Mesenchymal stem cell (in vitro differentiated cells and primary cell): ENCODE data around the gene ROCK2.

Experiments
- DNase-seq: peaks from one replicate; pipeline ENCODE4 v3.0.0-alpha.2; 2013
- H2AFZ ChIP-seq: one replicate; pipeline ENCODE4 v1.6.1; 2013; ENCODE audit warnings: low read depth, mild to moderate bottlenecking, control low read depth, inconsistent platforms, low read length, moderate library complexity
- H2AK5ac ChIP-seq: 2 replicates; pipeline ENCODE4 v1.6.1; 2013; ENCODE audit warnings: low read length, moderate library complexity, mild to moderate bottlenecking, inconsistent platforms; ENCODE audit not compliant: severe bottlenecking
- H2BK120ac ChIP-seq: one replicate; pipeline ENCODE4 v1.6.1; 2013; ENCODE audit warnings: low read depth, mild to moderate bottlenecking, inconsistent platforms, low read length, moderate library complexity
- H2BK12ac ChIP-seq, 2 experiments: one replicate each; pipeline ENCODE4 v1.6.1; 2013; ENCODE audit warnings: inconsistent platforms in 2 of 2, low read length in 2 of 2, mild to moderate bottlenecking in 2 of 2, moderate library complexity in 2 of 2, control low read depth in 1 of 2
- H2BK15ac ChIP-seq: one replicate; pipeline ENCODE4 v1.6.1; 2013; ENCODE audit warnings: mild to moderate bottlenecking, low read depth, inconsistent platforms; ENCODE audit not compliant: poor library complexity, severe bottlenecking
- H2BK5ac ChIP-seq: 2 replicates; pipeline ENCODE4 v1.6.1; 2013; ENCODE audit warnings: low read depth, mild to moderate bottlenecking, low read length, control low read depth, inconsistent platforms; ENCODE audit not compliant: poor library complexity, severe bottlenecking
- H3K14ac ChIP-seq, 2 experiments: one replicate each; pipeline ENCODE4 v1.6.1; 2013; ENCODE audit warnings: inconsistent platforms in 2 of 2, low read length in 2 of 2, control low read depth in 1 of 2, mild to moderate bottlenecking in 1 of 2, moderate library complexity in 1 of 2
- H3K18ac ChIP-seq, 2 experiments: one replicate each; pipeline ENCODE4 v1.6.1; 2013; ENCODE audit warnings: inconsistent platforms in 2 of 2, low read length in 2 of 2, control low read depth in 1 of 2, low read depth in 1 of 2, mild to moderate bottlenecking in 1 of 2
- H3K23ac ChIP-seq, 2 experiments: one replicate each; pipeline ENCODE4 v1.6.1; 2013; ENCODE audit warnings: inconsistent platforms in 2 of 2, low read length in 2 of 2, mild to moderate bottlenecking in 2 of 2, moderate library complexity in 2 of 2, control low read depth in 1 of 2
- H3K27ac ChIP-seq: 2 replicates; pipeline ENCODE4 v1.5.1; 2013; ENCODE audit warnings: mild to moderate bottlenecking, moderate library complexity, low read length, control low read depth, inconsistent platforms; ENCODE audit not compliant: poor library complexity, severe bottlenecking
- H3K27me3 ChIP-seq, 2 experiments: 2 replicates each; pipeline versions ENCODE4 v1.6.1 to v1.7.0; 2013; ENCODE audit warnings: low read length in 2 of 2, mild to moderate bottlenecking in 2 of 2, moderate library complexity in 2 of 2, control low read depth in 1 of 2, inconsistent platforms in 1 of 2; ENCODE audit not compliant: control insufficient read depth in 1 of 2, insufficient read depth in 1 of 2
- H3K36me3 ChIP-seq, 2 experiments: 2 replicates each; pipeline versions ENCODE4 v1.6.1 to v1.7.0; 2013; ENCODE audit warnings: low read length in 2 of 2, control low read depth in 1 of 2, inconsistent platforms in 1 of 2, low read depth in 1 of 2, mild to moderate bottlenecking in 1 of 2; ENCODE audit not compliant: insufficient read depth in 2 of 2, control insufficient read depth in 1 of 2
- H3K4ac ChIP-seq, 2 experiments: one replicate each; pipeline ENCODE4 v1.6.1; 2013; ENCODE audit warnings: inconsistent platforms in 2 of 2, low read length in 2 of 2, mild to moderate bottlenecking in 2 of 2, moderate library complexity in 2 of 2, control low read depth in 1 of 2, low read depth in 1 of 2
- H3K4me1 ChIP-seq: 2 replicates; pipeline ENCODE4 v1.6.1; 2013; ENCODE audit warnings: low read depth, low read length, control low read depth; ENCODE audit not compliant: control insufficient read depth, insufficient read depth
- H3K4me2 ChIP-seq: 2 replicates; pipeline ENCODE4 v1.6.1; 2013; ENCODE audit warnings: low read length, mild to moderate bottlenecking, inconsistent platforms; ENCODE audit not compliant: poor library complexity, severe bottlenecking
- H3K4me3 ChIP-seq, 2 experiments: 2 replicates each; pipeline versions ENCODE4 v1.5.1 to v1.7.0; 2013; ENCODE audit warnings: low read length in 2 of 2, mild to moderate bottlenecking in 2 of 2, control low read depth in 1 of 2, low read depth in 1 of 2; ENCODE audit not compliant: insufficient read depth in 1 of 2
- H3K79me1 ChIP-seq: replicated peaks from 2 replicates; pipeline ENCODE4 v1.6.1; 2013; ENCODE audit warnings: mild to moderate bottlenecking, control low read depth, low read length, inconsistent platforms; ENCODE audit not compliant: poor library complexity, severe bottlenecking
- H3K9ac ChIP-seq: 2 replicates; pipeline ENCODE4 v1.7.0; 2013; ENCODE audit warnings: mild to moderate bottlenecking, low read length, moderate library complexity
- H3K9me3 ChIP-seq: 2 replicates; pipeline ENCODE4 v1.7.0; 2013; ENCODE audit warnings: mild to moderate bottlenecking, low read length; ENCODE audit not compliant: control insufficient read depth
- H4K8ac ChIP-seq: one replicate; pipeline ENCODE4 v1.6.1; 2013; ENCODE audit warnings: inconsistent platforms, mild to moderate bottlenecking, low read length, moderate library complexity
- H4K91ac ChIP-seq: one replicate; pipeline ENCODE4 v1.6.1; 2013; ENCODE audit warnings: mild to moderate bottlenecking, low read length, inconsistent platforms
- WGBS: methylation state at CpG from one replicate; pipeline ENCODE4 v1.1.7; 2013; ENCODE audit warnings: mixed read lengths; 5-methylcytosine and 5-hydroxymethylcytosine counted together

ROCK2 gene

DNA sequence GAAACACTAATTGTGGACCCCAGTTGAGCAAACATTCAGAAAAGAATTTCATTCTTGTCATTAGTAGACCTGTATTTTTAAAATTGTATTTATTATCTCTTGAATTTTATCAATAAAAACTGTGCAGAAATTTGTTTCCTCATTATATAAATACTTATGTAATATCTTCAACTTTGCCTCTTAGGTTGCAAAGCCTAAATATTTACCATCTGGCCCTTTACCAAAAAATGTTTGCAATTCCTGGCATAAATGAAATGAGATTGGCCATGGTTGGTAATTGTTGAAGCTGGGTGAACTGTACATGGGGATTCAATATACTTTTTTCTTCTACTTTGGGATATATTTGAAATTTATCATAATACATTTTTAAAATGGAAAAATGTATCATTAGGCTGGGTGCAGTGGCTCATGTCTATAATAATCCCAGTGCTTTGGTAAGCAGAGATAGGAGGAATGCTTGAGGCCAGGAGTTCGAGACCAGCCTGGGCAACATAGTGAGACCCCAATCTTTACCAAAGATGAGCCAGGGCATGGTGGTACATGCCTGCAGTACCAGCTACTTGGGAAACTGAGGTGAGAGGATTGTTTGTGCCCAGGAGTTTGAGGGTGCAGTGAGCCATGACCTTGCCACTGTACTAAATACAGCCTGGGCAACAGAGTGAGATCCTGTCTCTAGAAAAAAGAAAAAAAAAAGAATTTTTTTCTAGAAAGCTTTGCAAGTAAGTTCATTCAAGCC, 100.2 kb downstream of the ROCK2 start:
- Histone ChIP-seq H3K27me3 (no peaks in the 10 kb centered on the region), H3K4me2 (no peak overlapping the region), H3K4ac (no peak overlapping the region), H2AFZ (no peak overlapping the region), H4K8ac (no peak overlapping the region), H3K4me1 (no peaks in the 10 kb centered on the region), H3K36me3 (peaks cover 3 to 39% of the 10 kb centered on the region in 2 experiments), H2BK5ac (no peak overlapping the region), H3K4me3 (no peak overlapping the region), H2BK15ac (no peak overlapping the region), H2BK120ac (no peak overlapping the region), H3K9ac (no peak overlapping the region), H3K79me1 (peaks cover 24% of the 10 kb centered on the region), H3K14ac (no peak overlapping the region), H3K9me3 (no peaks in the 10 kb centered on the region), H2AK5ac (no peak overlapping the region), H4K91ac (no peak overlapping the region), H2BK12ac (no peak overlapping the region), H3K18ac (no peak overlapping the region), H3K23ac (no peak overlapping the region), H3K27ac (no peak overlapping the region)
- 100% methylated on average over 1 of the region's 1 CpG for WGBS
- no peak for DNase-seq

DNA sequence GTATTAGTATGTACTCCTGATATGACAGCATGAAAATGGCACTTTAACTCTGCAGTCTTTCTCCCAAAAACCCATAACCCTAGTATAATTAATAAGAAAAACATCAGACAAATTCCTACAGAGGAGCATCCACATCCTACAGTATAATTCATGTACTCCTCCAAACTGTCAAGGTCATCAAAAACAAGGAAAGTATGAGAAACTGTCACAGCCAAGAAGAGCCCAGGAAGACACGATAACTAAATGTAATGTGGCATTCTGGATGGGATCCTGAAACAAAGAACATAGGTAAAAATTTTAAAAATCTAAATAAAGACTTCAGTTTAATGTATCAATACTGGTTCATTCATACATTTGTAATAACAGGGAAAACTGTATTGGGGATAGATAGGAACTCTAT, 100.9 kb downstream of the ROCK2 start:
- no CpG with 5 or more reads among the region's 1 CpG for WGBS
- H3K79me1 ChIP-seq, result peaks cover 26% of the 10 kb centered on the region
- no peak overlapping the region for H2BK120ac ChIP-seq
- H3K9me3 ChIP-seq, result no peaks in the 10 kb centered on the region
- no peak for DNase-seq
- no peaks in the 10 kb centered on the region for H3K27me3 ChIP-seq
- H3K27ac ChIP-seq, result no peak overlapping the region
- H2BK15ac ChIP-seq, result no peak overlapping the region
- H2AFZ ChIP-seq, result no peak overlapping the region
- no peak overlapping the region for H4K8ac ChIP-seq
- H3K14ac ChIP-seq, result no peak overlapping the region
- no peak overlapping the region for H3K18ac ChIP-seq
- no peaks in the 10 kb centered on the region for H3K4me1 ChIP-seq
- no peak overlapping the region for H3K9ac ChIP-seq
- H3K4ac ChIP-seq, result no peak overlapping the region
- H3K36me3 ChIP-seq, result peaks cover 3 to 37% of the 10 kb centered on the region in 2 experiments
- no peak overlapping the region for H3K4me3 ChIP-seq
- no peak overlapping the region for H2BK12ac ChIP-seq
- H4K91ac ChIP-seq, result no peak overlapping the region
- H2AK5ac ChIP-seq, result no peak overlapping the region
- H2BK5ac ChIP-seq, result no peak overlapping the region
- no peak overlapping the region for H3K23ac ChIP-seq
- H3K4me2 ChIP-seq, result no peak overlapping the region

DNA sequence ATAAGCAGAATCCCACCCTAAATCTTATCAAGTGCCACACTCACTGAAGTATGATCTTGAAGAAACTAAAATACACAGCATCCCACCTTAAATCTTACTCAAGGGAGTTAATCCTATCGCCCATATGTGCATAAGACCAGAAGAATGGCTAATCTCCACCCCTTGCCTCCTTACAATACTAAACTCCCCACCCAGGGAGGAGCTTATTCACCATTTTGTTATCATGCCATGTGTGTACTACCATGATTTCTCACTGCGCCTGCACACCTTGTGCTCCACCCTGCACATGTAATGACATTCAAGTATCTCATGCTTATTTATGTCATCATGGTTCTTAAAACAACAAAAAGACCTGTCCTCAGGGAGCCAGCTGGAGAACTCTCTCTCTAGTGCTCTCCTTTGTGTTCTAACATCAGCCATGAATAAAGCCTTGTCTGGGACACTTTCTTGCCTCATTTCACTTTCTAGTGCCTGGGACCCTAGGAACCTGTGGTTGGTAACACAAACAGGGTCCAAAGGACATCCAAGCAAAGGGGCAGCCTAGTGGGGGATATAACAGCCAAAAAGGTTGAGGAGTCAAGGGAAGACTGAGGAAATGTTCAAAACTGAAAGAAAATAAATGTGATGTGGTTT, 101.8 kb downstream of the ROCK2 start:
- H3K27me3 ChIP-seq, result no peaks in the 10 kb centered on the region
- no peak overlapping the region for H3K4me2 ChIP-seq
- no peak overlapping the region for H2BK5ac ChIP-seq
- DNase-seq, result no peak
- no peak overlapping the region for H4K8ac ChIP-seq
- no peak overlapping the region for H3K9ac ChIP-seq
- no peak overlapping the region for H4K91ac ChIP-seq
- H2AFZ ChIP-seq, result no peak overlapping the region
- H3K4me1 ChIP-seq, result no peaks in the 10 kb centered on the region
- no peak overlapping the region for H2BK120ac ChIP-seq
- no peak overlapping the region for H2BK12ac ChIP-seq
- H3K79me1 ChIP-seq, result peaks cover 25% of the 10 kb centered on the region
- H3K9me3 ChIP-seq, result no peaks in the 10 kb centered on the region
- no peak overlapping the region for H3K4ac ChIP-seq
- H2BK15ac ChIP-seq, result no peak overlapping the region
- H3K18ac ChIP-seq, result no peak overlapping the region
- H3K36me3 ChIP-seq, result peaks cover 2 to 30% of the 10 kb centered on the region in 2 experiments
- no peak overlapping the region for H3K23ac ChIP-seq
- H3K27ac ChIP-seq, result no peak overlapping the region
- no peak overlapping the region for H3K4me3 ChIP-seq
- H3K14ac ChIP-seq, result no peak overlapping the region
- 97% methylated on average over 2 of the region's 2 CpGs for WGBS
- H2AK5ac ChIP-seq, result no peak overlapping the region

DNA sequence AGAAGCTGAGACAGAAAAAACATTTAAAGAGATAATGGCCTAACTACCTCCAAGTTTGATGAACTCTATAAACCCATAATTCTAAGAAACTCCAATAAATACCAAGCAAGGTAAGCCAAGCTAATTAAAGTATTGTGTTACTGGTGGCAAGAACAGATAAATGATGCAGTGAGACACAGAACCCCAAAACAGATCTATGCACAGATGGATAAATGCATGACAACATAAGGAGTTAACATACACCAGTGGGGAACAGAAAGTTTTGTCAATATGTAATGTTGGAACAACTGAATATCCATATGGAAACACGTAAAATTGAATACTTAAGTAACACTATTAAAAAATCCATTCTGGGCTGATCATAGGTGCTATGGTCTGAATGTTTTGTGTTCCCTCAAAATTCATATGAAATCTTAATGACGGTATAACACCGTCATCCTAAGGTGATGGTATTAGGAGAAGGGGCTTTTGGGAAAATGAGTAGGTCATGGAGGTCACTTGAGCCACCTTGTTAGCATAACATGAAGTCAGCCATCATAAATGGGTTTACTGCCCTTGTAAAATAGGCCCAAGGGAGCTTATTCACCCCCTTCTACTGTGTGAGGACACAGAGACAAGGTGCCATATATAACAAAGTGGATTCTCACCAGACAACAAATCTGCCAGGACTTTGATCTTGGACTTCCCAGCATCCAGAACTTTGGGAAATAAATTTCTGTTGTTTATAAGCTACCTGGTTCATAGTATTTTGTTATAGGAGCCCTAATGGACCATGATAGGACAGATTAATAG, 102.8 kb downstream of the ROCK2 start:
- H3K4me3 ChIP-seq, result no peak overlapping the region
- H2AK5ac ChIP-seq, result no peak overlapping the region
- no peaks in the 10 kb centered on the region for H3K27me3 ChIP-seq
- whole genome bisulfite sequencing, result 91% methylated on average over 2 of the region's 3 CpGs
- no peaks in the 10 kb centered on the region for H3K9me3 ChIP-seq
- no peak overlapping the region for H3K9ac ChIP-seq
- H2BK120ac ChIP-seq, result no peak overlapping the region
- no peak overlapping the region for H4K91ac ChIP-seq
- no peak overlapping the region for H3K23ac ChIP-seq
- no peak overlapping the region for H2AFZ ChIP-seq
- H4K8ac ChIP-seq, result no peak overlapping the region
- DNase-seq, result no peak
- no peak overlapping the region for H2BK12ac ChIP-seq
- H3K27ac ChIP-seq, result no peak overlapping the region
- H3K36me3 ChIP-seq, result peaks cover 0 to 20% of the 10 kb centered on the region in 2 experiments
- no peak overlapping the region for H3K18ac ChIP-seq
- no peak overlapping the region for H3K4ac ChIP-seq
- no peak overlapping the region for H2BK5ac ChIP-seq
- H3K79me1 ChIP-seq, result peaks cover 25% of the 10 kb centered on the region
- H2BK15ac ChIP-seq, result no peak overlapping the region
- H3K4me1 ChIP-seq, result no peaks in the 10 kb centered on the region
- no peak overlapping the region for H3K4me2 ChIP-seq
- no peak overlapping the region for H3K14ac ChIP-seq
